KMS-11 (cell line): ENCODE data around the gene WAC.

ENCODE experiments used
- H2AFZ ChIP-seq: fragments of 200-600 bp; sonication (generic); 2 replicates; pipeline ENCODE4 v1.6.1; 2016; ENCODE audit warnings: antibody characterized with exemption, mixed run types, low read depth
- H3K27ac ChIP-seq: fragments of 200-600 bp; sonication (generic); 2 replicates; pipeline ENCODE4 v1.6.1; 2016; ENCODE audit warnings: mild to moderate bottlenecking, mixed run types
- H3K27me3 ChIP-seq: fragments of 200-600 bp; sonication (generic); 2 replicates; pipeline ENCODE4 v1.6.1; 2017; ENCODE audit warnings: mild to moderate bottlenecking, low read depth, mixed run types, moderate library complexity; ENCODE audit not compliant: insufficient read depth
- H3K36me3 ChIP-seq: fragments of 200-600 bp; sonication (generic); 2 replicates; pipeline ENCODE4 v1.6.1; 2017; ENCODE audit warnings: mild to moderate bottlenecking, mixed run types; ENCODE audit not compliant: insufficient read depth
- H3K4me1 ChIP-seq: fragments of 200-600 bp; sonication (generic); 2 replicates; pipeline ENCODE4 v1.6.1; 2016; ENCODE audit warnings: mild to moderate bottlenecking, low read depth, mixed run types; ENCODE audit not compliant: poor library complexity, severe bottlenecking
- H3K4me2 ChIP-seq: fragments of 200-600 bp; sonication (generic); 2 replicates; pipeline ENCODE4 v1.7.0; 2016; ENCODE audit warnings: mild to moderate bottlenecking, mixed run types
- H3K4me3 ChIP-seq: fragments of 200-600 bp; sonication (generic); IDR thresholded peaks from 2 replicates; pipeline ENCODE4 v1.6.1; 2017; ENCODE audit warnings: low read depth, low read length, mixed read lengths; ENCODE audit not compliant: insufficient read depth
- H3K79me2 ChIP-seq: fragments of 200-600 bp; sonication (generic); 2 replicates; pipeline ENCODE4 v1.6.1; 2016; ENCODE audit warnings: low read depth, mixed run types; ENCODE audit not compliant: insufficient read depth
- H3K9ac ChIP-seq: fragments of 200-600 bp; sonication (generic); 2 replicates; pipeline ENCODE4 v1.6.1; 2016; ENCODE audit warnings: mild to moderate bottlenecking, mixed run types
- H4K20me1 ChIP-seq: fragments of 200-600 bp; sonication (generic); 2 replicates; pipeline ENCODE4 v1.6.1; 2016; ENCODE audit warnings: mild to moderate bottlenecking, mixed run types; ENCODE audit not compliant: insufficient read depth
- TF ChIP-seq, protein P1 (sequence below): fragments of 200-600 bp; sonication (generic); conservative IDR thresholded peaks from 2 replicates; pipeline ENCODE4 v1.6.1; 2017; ENCODE audit warnings: low read depth, mild to moderate bottlenecking, antibody characterized with exemption, low read length, moderate library complexity, mixed read lengths

The WAC gene

DNA sequence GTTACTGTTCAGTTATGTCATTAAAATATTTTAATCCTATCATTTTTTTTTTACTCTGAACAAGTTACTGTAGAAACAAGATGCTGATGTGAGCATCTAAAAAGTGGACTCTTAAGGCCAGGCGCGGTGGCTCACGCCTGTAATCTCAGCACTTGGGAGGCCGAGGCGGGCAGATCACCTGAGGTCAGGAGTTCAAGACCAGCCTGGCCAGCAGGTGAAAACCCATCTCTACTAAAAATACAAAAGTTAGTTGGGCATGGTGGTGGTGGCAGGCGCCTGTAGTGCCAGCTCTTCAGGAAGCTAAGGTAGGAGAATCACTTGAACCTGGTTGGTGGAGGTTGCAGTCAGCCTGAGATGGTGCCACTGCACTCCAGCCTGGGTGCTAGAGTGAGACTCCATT lies 2.9 kb downstream of the WAC start:
- Histone ChIP-seq H3K4me2 (peak overlapping the region; percentile 72; the same call in 1 of the 2 replicates), H3K9ac (no peak overlapping the region)

DNA sequence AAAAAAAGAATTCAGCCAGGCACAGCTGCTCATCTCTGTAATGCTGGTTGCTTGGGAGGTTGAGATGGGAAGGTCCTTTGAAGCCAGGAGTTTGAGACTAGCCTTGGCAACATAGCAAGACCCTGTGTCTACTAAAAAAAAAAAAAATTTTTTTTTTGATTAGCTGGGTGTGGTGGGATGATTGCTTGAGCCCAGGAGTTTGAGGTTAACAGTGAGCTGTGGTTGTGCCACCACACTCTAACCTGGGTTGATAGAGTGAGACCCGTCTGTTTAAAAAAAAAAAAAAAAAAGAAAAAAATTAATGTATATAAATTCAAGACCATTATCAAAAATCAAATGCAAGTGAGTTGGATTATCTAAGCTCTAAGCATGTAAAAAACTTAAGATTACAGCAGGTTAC lies 5.7 kb downstream of the WAC start:
- TF ChIP-seq, protein P1, sequence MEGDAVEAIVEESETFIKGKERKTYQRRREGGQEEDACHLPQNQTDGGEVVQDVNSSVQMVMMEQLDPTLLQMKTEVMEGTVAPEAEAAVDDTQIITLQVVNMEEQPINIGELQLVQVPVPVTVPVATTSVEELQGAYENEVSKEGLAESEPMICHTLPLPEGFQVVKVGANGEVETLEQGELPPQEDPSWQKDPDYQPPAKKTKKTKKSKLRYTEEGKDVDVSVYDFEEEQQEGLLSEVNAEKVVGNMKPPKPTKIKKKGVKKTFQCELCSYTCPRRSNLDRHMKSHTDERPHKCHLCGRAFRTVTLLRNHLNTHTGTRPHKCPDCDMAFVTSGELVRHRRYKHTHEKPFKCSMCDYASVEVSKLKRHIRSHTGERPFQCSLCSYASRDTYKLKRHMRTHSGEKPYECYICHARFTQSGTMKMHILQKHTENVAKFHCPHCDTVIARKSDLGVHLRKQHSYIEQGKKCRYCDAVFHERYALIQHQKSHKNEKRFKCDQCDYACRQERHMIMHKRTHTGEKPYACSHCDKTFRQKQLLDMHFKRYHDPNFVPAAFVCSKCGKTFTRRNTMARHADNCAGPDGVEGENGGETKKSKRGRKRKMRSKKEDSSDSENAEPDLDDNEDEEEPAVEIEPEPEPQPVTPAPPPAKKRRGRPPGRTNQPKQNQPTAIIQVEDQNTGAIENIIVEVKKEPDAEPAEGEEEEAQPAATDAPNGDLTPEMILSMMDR: no peak
- H3K4me3 ChIP-seq: no peak overlapping the region
- H3K4me1 ChIP-seq: peaks cover 80% of the 10 kb centered on the region
- H3K4me2 ChIP-seq: no peak overlapping the region
- no peak overlapping the region for H3K9ac ChIP-seq
- H3K27me3 ChIP-seq: no peaks in the 10 kb centered on the region
- no peak overlapping the region for H2AFZ ChIP-seq
- no peak overlapping the region for H3K27ac ChIP-seq
- H3K36me3 ChIP-seq: peaks cover 57% of the 10 kb centered on the region; the same call in 1 of the 2 replicates
- H3K79me2 ChIP-seq: peaks cover 97% of the 10 kb centered on the region
- H4K20me1 ChIP-seq: peaks cover 21% of the 10 kb centered on the region

More for the DNA sequence above, 2.9 kb downstream of the WAC start:
- Histone ChIP-seq H2AFZ (no peak overlapping the region), H3K4me1 (peaks cover 60% of the 10 kb centered on the region), H3K27ac (no peak overlapping the region; the same call in 1 of the 2 replicates), H3K36me3 (peaks cover 49% of the 10 kb centered on the region; the same call in 1 of the 2 replicates), H3K27me3 (no peaks in the 10 kb centered on the region), H3K79me2 (peaks cover 82% of the 10 kb centered on the region), H4K20me1 (peaks cover 19% of the 10 kb centered on the region; the same call in 1 of the 2 replicates), H3K4me3 (no peak overlapping the region)
- TF ChIP-seq, protein P1: no peak

DNA sequence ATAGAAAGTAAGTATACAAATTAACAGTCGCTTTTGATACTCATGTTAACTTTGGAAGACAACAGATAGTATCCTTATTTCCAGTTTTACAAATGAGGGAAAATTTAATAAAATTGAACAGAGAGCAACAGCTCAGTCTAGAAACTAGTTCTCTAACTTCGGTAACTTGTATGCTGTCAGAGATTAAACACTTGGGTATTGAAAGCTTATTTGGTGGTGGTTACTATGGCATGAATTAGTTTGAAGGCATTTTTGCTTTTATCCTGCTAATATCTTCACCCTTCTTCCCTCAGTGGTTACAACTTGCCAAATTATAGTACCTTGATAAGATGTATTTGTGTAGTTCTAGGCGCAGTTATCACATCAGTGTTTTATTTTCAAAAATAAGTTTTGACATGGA lies 7.2 kb downstream of the WAC start:
- TF ChIP-seq, protein P1: no peak
- no peak overlapping the region for H3K9ac ChIP-seq
- H3K36me3 ChIP-seq: peaks cover 57% of the 10 kb centered on the region; the same call in 1 of the 2 replicates
- no peak overlapping the region for H3K4me3 ChIP-seq
- peaks cover 98% of the 10 kb centered on the region for H3K79me2 ChIP-seq
- no peaks in the 10 kb centered on the region for H3K27me3 ChIP-seq
- peaks cover 88% of the 10 kb centered on the region for H3K4me1 ChIP-seq
- no peak overlapping the region for H2AFZ ChIP-seq
- no peak overlapping the region for H3K4me2 ChIP-seq
- peaks cover 20% of the 10 kb centered on the region for H4K20me1 ChIP-seq
- no peak overlapping the region for H3K27ac ChIP-seq

DNA sequence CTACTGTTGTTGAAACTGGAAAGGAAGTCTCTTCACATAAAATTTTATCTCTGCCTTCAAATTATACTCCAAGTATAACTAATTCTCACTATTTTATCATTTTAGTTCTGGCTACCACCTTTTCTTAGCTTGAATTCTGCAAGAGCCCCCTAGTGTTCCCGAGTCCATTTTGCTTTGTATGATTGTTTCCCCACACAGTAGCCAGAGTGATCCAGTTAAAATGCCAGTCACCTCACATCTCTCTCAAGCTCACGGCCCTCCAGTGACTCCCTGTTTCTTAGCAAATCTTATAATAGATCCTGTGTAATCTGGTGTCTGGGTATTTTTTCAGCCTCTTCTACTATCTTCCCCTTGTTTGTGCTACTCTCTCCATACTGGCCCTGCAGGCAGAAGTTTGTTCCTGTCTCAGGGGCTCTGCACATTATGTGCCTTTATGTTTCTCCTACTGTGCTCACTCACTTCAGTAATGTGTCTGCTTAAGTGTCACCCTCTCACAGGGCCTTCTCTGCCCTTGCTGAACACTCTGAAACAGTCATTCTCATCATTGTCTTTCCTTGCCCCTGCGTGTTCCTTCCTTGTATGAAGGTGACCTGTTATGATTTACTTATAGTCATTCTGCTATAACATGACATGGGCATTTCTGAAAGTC lies 8.9 kb downstream of the WAC start:
- Histone ChIP-seq H3K36me3 (peaks cover 40% of the 10 kb centered on the region; the same call in 1 of the 2 replicates), H3K4me1 (peaks cover 88% of the 10 kb centered on the region)
- TF ChIP-seq, protein P1: no peak

More for the DNA sequence above, 8.9 kb downstream of the WAC start:
- no peak overlapping the region for H3K9ac ChIP-seq
- H3K27ac ChIP-seq: no peak overlapping the region
- H3K79me2 ChIP-seq: peaks cover 96% of the 10 kb centered on the region
- no peak overlapping the region for H3K4me3 ChIP-seq
- no peak overlapping the region; the same call in 1 of the 2 replicates for H3K4me2 ChIP-seq
- no peaks in the 10 kb centered on the region for H3K27me3 ChIP-seq
- no peak overlapping the region for H2AFZ ChIP-seq
- H4K20me1 ChIP-seq: peaks cover 30% of the 10 kb centered on the region
